ENCODE data around the gene HSPA4L.

DNA sequence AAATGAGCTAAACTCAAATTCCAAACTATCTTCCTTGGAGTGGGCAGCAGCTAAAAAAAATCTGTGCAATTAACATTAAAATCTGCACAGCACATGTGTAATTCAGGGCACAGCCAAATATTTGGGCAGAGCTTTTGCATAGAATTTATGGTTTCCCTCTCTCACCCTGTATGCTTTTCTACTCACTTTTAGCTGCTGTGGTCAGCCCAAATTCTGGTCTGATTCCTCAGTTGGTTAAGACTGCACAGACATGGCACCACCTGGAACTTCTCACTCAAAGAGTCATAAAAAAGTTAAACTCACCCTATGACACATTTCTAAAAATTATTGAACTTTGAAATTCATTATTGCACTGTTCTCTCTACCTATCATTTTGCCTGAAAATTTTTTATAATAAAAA is 93.7 kb downstream of the HSPA4L start:
- TF ChIP-seq, protein P1, sequence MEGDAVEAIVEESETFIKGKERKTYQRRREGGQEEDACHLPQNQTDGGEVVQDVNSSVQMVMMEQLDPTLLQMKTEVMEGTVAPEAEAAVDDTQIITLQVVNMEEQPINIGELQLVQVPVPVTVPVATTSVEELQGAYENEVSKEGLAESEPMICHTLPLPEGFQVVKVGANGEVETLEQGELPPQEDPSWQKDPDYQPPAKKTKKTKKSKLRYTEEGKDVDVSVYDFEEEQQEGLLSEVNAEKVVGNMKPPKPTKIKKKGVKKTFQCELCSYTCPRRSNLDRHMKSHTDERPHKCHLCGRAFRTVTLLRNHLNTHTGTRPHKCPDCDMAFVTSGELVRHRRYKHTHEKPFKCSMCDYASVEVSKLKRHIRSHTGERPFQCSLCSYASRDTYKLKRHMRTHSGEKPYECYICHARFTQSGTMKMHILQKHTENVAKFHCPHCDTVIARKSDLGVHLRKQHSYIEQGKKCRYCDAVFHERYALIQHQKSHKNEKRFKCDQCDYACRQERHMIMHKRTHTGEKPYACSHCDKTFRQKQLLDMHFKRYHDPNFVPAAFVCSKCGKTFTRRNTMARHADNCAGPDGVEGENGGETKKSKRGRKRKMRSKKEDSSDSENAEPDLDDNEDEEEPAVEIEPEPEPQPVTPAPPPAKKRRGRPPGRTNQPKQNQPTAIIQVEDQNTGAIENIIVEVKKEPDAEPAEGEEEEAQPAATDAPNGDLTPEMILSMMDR (IDR thresholded peaks at IDR 0.05) = no peak
- TF ChIP-seq POLR2AphosphoS5 (IDR thresholded peaks at IDR 0.05) (no peak), POLR2A (IDR thresholded peaks at IDR 0.05) (no peak)

Data from sigmoid colon (tissue), 4 donors.